Measurements from ENCODE around the gene SLC19A3. TPM values are rescaled to one million over a fixed set of nuclear protein-coding genes. Genes with fewer than 3 reads are reported as not detected.

The SLC19A3 gene
- polyA plus RNA-seq, 3 donors = 7.4 to 11.6 (median 10.6) TPM

DNA sequence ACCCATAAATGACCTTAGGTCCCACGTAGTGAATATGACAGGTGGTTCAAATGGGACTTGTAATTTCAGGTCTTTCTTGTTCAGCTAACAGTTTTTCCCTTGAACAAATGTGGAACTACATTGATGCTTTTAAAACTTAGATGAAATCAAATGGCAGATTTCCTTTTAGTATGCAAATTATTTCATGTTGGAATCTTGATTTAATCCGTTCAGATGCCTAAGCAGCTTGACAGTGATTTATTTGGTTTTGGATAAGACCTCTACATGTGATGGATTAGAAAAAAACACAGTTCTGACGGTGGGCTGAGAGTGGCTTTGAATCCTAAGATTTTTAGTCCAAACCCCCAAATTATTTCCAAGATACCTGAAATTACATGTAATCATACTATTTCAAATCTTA, 83.6 kb downstream of the SLC19A3 start:
- DNase-seq = no peak

Other genes with a start within 250 kb of the SLC19A3 start
- 10 to 100 TPM; 68.5 to 78.6 (median 71.1) TPM for gene AGFG1, start 245.9 kb downstream of the SLC19A3 start, polyA plus RNA-seq (ENCODE audit: insufficient read length in 3 of 3)
- not detected for gene SCYGR2, start 119.1 kb downstream of the SLC19A3 start, polyA plus RNA-seq (ENCODE audit: insufficient read length in 3 of 3)
- gene SCYGR3, start 103.2 kb downstream of the SLC19A3 start, polyA plus RNA-seq (ENCODE audit: insufficient read length in 3 of 3) = not detected
- under 1 TPM in 1 of 3 donors, not detected in 2; 0.09 TPM for gene SCYGR4, start 100.5 kb downstream of the SLC19A3 start, polyA plus RNA-seq (ENCODE audit: insufficient read length in 3 of 3)
- gene SCYGR5, start 51.2 kb downstream of the SLC19A3 start, polyA plus RNA-seq (ENCODE audit: insufficient read length in 3 of 3) = not detected
- gene SCYGR6, start 6.7 kb upstream of the SLC19A3 start, polyA plus RNA-seq (ENCODE audit: insufficient read length in 3 of 3) = not detected
- not detected for gene SCYGR7, start 10.3 kb upstream of the SLC19A3 start, polyA plus RNA-seq (ENCODE audit: insufficient read length in 3 of 3)
- not detected for gene SCYGR8, start 27.9 kb upstream of the SLC19A3 start, polyA plus RNA-seq (ENCODE audit: insufficient read length in 3 of 3)
- under 1 TPM in 2 of 3 donors, not detected in 1; 0.60 to 0.66 TPM for gene CCL20, start 95.8 kb upstream of the SLC19A3 start, polyA plus RNA-seq (ENCODE audit: insufficient read length in 3 of 3)
- under 1 TPM; 0.50 to 0.65 (median 0.60) TPM for gene DAW1, start 153.6 kb upstream of the SLC19A3 start, polyA plus RNA-seq (ENCODE audit: insufficient read length in 3 of 3)

All from renal pelvis (tissue), 4 donors.